Activated T-helper 9 cell treated with anti-CD3 and anti-CD28 coated beads, Interleukin-2, amount 50 U/mL, for 16 hours (primary cell): Measurements from ENCODE around the gene SEMA6D.

ENCODE experiments used
- DNase-seq: peaks from one replicate; pipeline ENCODE4 v3.0.0-alpha.2; 2020; ENCODE audit warnings: low read depth

SEMA6D gene

GRCh38 chr15:47717036-47717612 is at the start of gene SEMA6D:
SEMA6D (plus strand) TSS chr15:47717505; CDS start chr15:47759799, 42,294 bp downstream.
- DNase-seq = no peak

GRCh38 chr15:47669221-47669620 is 48.1 kb upstream of the SEMA6D start:
- DNase-seq = no peak

GRCh38 chr15:47670365-47670764 is 46.9 kb upstream of the SEMA6D start:
- DNase-seq = no peak

- no peak for DNase-seq
These were observed 44.0 kb upstream of the SEMA6D start for GRCh38 chr15:47673232-47673761.

- DNase-seq = no peak
These were observed 42.6 kb upstream of the SEMA6D start for GRCh38 chr15:47674586-47675232.

- no peak for DNase-seq
These were observed 41.6 kb upstream of the SEMA6D start for GRCh38 chr15:47675735-47676134.

GRCh38 chr15:47678040-47678439 is 39.3 kb upstream of the SEMA6D start:
- DNase-seq = no peak

- DNase-seq = no peak
These were observed 34.6 kb upstream of the SEMA6D start for GRCh38 chr15:47682661-47683060.

- no peak for DNase-seq
These were observed 32.0 kb upstream of the SEMA6D start for GRCh38 chr15:47685141-47685870.

- DNase-seq = no peak
These were observed 28.7 kb upstream of the SEMA6D start for GRCh38 chr15:47688573-47689086.

GRCh38 chr15:47689660-47690059 is 27.6 kb upstream of the SEMA6D start:
- no peak for DNase-seq

- DNase-seq = no peak
These were observed 25.4 kb upstream of the SEMA6D start for GRCh38 chr15:47691882-47692281.

- no peak for DNase-seq
These were observed 21.0 kb upstream of the SEMA6D start for GRCh38 chr15:47696351-47696750.

GRCh38 chr15:47705281-47705997 is 11.9 kb upstream of the SEMA6D start:
- DNase-seq = no peak

GRCh38 chr15:47707391-47707790 is 9.9 kb upstream of the SEMA6D start:
- no peak for DNase-seq

GRCh38 chr15:47708161-47708980 is 8.9 kb upstream of the SEMA6D start:
- DNase-seq = no peak

GRCh38 chr15:47711655-47712054 is 5.7 kb upstream of the SEMA6D start:
- no peak for DNase-seq

- DNase-seq = no peak
These were observed 1.9 kb upstream of the SEMA6D start for GRCh38 chr15:47715402-47715801.

GRCh38 chr15:47715856-47716445 is 1.4 kb upstream of the SEMA6D start:
- no peak for DNase-seq

GRCh38 chr15:47716516-47716915 is 789 bp upstream of the SEMA6D start:
- no peak for DNase-seq
